Germinal center (tissue), 1 donor: ENCODE results near the gene XYLT1.
"Not testable (repeated sequence)": the region's sequence is repeated elsewhere in the genome, so short reads cannot be mapped to it uniquely, and the experiment has no call there.

ENCODE experiments used
- DNase-seq: peaks from one replicate; pipeline ENCODE4 v3.0.0; 2012; ENCODE audit warnings: mixed read lengths, low spot score

XYLT1 gene

GRCh38 chr16:17431012-17431411, 39.7 kb downstream of the XYLT1 start:
- DNase-seq: no peak

GRCh38 chr16:17426451-17426850, 44.3 kb downstream of the XYLT1 start:
- DNase-seq: no peak

- DNase-seq: no peak
These were observed 46.0 kb downstream of the XYLT1 start for GRCh38 chr16:17424771-17425170.

GRCh38 chr16:17423221-17423620, 47.5 kb downstream of the XYLT1 start:
- DNase-seq: no peak

- no peak for DNase-seq
These were observed 49.9 kb downstream of the XYLT1 start for GRCh38 chr16:17420816-17421215.

GRCh38 chr16:17419266-17419665, 51.5 kb downstream of the XYLT1 start:
- no peak for DNase-seq

- DNase-seq: no peak
These were observed 53.0 kb downstream of the XYLT1 start for GRCh38 chr16:17417740-17418139.

GRCh38 chr16:17416461-17417311, 54.1 kb downstream of the XYLT1 start:
- DNase-seq: peak; percentile 90

- no peak for DNase-seq
These were observed 55.8 kb downstream of the XYLT1 start for GRCh38 chr16:17414916-17415315.

GRCh38 chr16:17414421-17414820, 56.3 kb downstream of the XYLT1 start:
- peak; percentile 42 for DNase-seq

GRCh38 chr16:17413508-17413907, 57.3 kb downstream of the XYLT1 start:
- DNase-seq: no peak

GRCh38 chr16:17412791-17413190, 58.0 kb downstream of the XYLT1 start:
- no peak for DNase-seq

- no peak for DNase-seq
These were observed 58.5 kb downstream of the XYLT1 start for GRCh38 chr16:17412221-17412620.

GRCh38 chr16:17411263-17411662, 59.5 kb downstream of the XYLT1 start:
- no peak for DNase-seq

GRCh38 chr16:17410316-17410715, 60.4 kb downstream of the XYLT1 start:
- not testable (repeated sequence) for DNase-seq

- no peak for DNase-seq
These were observed 60.9 kb downstream of the XYLT1 start for GRCh38 chr16:17409894-17410293.

GRCh38 chr16:17408955-17409441, 61.8 kb downstream of the XYLT1 start:
- DNase-seq: peak; percentile 40

- DNase-seq: no peak
These were observed 62.5 kb downstream of the XYLT1 start for GRCh38 chr16:17408296-17408695.

- no peak for DNase-seq
These were observed 63.4 kb downstream of the XYLT1 start for GRCh38 chr16:17407321-17407720.

- DNase-seq: no peak
These were observed 65.6 kb downstream of the XYLT1 start for GRCh38 chr16:17404941-17405689.

- no peak for DNase-seq
These were observed 66.8 kb downstream of the XYLT1 start for GRCh38 chr16:17403859-17404545.

- DNase-seq: no peak
These were observed 67.5 kb downstream of the XYLT1 start for GRCh38 chr16:17403156-17403809.
